Lower lobe of right lung (tissue), 2 donors: Measurements from ENCODE around the gene ARMH4. TPM values are rescaled to one million over a fixed set of nuclear protein-coding genes. Genes with fewer than 3 reads are reported as not detected.
A peak's percentile ranks its signal among the peaks of the same experiment; 100 is the strongest.

Experiments
- ATAC-seq, 2 donors: fragments of 200-7000 bp; cut with Tn5 transposase; one replicate each; pipeline ENCODE4 v1.9.1; 2020 to 2022; ENCODE audit warnings: mild to moderate bottlenecking in 2 of 2, moderate library complexity in 2 of 2
- DNase-seq: peaks from one replicate; pipeline ENCODE4 v3.0.0-alpha.2; 2020
- H3K27ac ChIP-seq: fragments of 200-600 bp; one replicate; pipeline ENCODE4 v1.8.0; 2022
- H3K27me3 ChIP-seq: fragments of 200-600 bp; one replicate; pipeline ENCODE4 v1.8.0; 2022; ENCODE audit warnings: low read depth
- H3K36me3 ChIP-seq: fragments of 200-600 bp; one replicate; pipeline ENCODE4 v1.8.0; 2022; ENCODE audit warnings: mild to moderate bottlenecking
- H3K4me1 ChIP-seq: fragments of 200-600 bp; one replicate; pipeline ENCODE4 v1.8.0; 2022
- H3K4me3 ChIP-seq: fragments of 200-600 bp; one replicate; pipeline ENCODE4 v1.8.0; 2022; ENCODE audit warnings: mild to moderate bottlenecking
- H3K9me3 ChIP-seq: fragments of 200-600 bp; one replicate; pipeline ENCODE4 v1.8.0; 2022
- CTCF ChIP-seq: fragments of 200-600 bp; IDR thresholded peaks from one replicate; pipeline ENCODE4 v1.8.0; 2022; ENCODE audit warnings: antibody characterized with exemption, mild to moderate bottlenecking
- intact Hi-C: fragments of 100-400 bp; cut with DNase I; formaldehyde crosslinking; loops from one replicate; pipeline ENCODE4 v1.11.0; 2022
- total RNA-seq: library from RNA; stranded (reverse); fragmentation: NEBNext Ultra II Directional; extraction: Animal tissue kit (Norgen Biotek cat#: 25700); gene quantifications from one replicate; pipeline ENCODE4 v1.2.1, GENCODE V29; 2021
- donor health status: DM: no; HTN: yes; CAD: no; lungs with severe emphysema.

Gene ARMH4
- total RNA-seq, 1 donor from 2014 or later, result 2.1 TPM

GRCh38 chr14:58078068-58078467 is 73.9 kb downstream of the ARMH4 start:
- Histone ChIP-seq H3K4me1 (no peaks in the 10 kb centered on the region), H3K9me3 (no peaks in the 10 kb centered on the region), H3K36me3 (no peaks in the 10 kb centered on the region), H3K27me3 (no peaks in the 10 kb centered on the region), H3K4me3 (no peak overlapping the region), H3K27ac (no peak overlapping the region)
- DNase-seq, result no peak
- no peak for TF ChIP-seq CTCF
- intact Hi-C loops, result loop anchor here (10.0 kb wide), 1 partner anchor 593 kb away; no protein-coding TSS in a partner anchor
- ATAC-seq, result peak in 1 of 2 donors; percentile 19

GRCh38 chr14:58077621-58078020 is 74.4 kb downstream of the ARMH4 start:
- H3K27ac ChIP-seq, result no peak overlapping the region

GRCh38 chr14:58073516-58073915 is 78.5 kb downstream of the ARMH4 start:
- Histone ChIP-seq H3K9me3 (no peaks in the 10 kb centered on the region), H3K27me3 (no peaks in the 10 kb centered on the region), H3K4me1 (peaks cover 6% of the 10 kb centered on the region), H3K27ac (no peak overlapping the region), H3K4me3 (no peak overlapping the region), H3K36me3 (no peaks in the 10 kb centered on the region)
- intact Hi-C loops, result loop anchor here (5.0 to 10.0 kb wide), 2 partner anchors 381 to 589 kb away; no protein-coding TSS in a partner anchor
- DNase-seq (no peak), ATAC-seq (no peak)
- TF ChIP-seq CTCF, result no peak

More at GRCh38 chr14:58077621-58078020, 74.4 kb downstream of the ARMH4 start:
- H3K36me3 ChIP-seq, result no peaks in the 10 kb centered on the region
- ATAC-seq (no peak), DNase-seq (no peak)
- no peaks in the 10 kb centered on the region for H3K27me3 ChIP-seq
- no peaks in the 10 kb centered on the region for H3K4me1 ChIP-seq
- intact Hi-C loops, result loop anchor here (10.0 kb wide), 1 partner anchor 593 kb away; no protein-coding TSS in a partner anchor
- H3K4me3 ChIP-seq, result no peak overlapping the region
- no peaks in the 10 kb centered on the region for H3K9me3 ChIP-seq
- TF ChIP-seq CTCF, result no peak

GRCh38 chr14:58072288-58073071 is 79.5 kb downstream of the ARMH4 start:
- no peak for DNase-seq
- H3K9me3 ChIP-seq, result no peaks in the 10 kb centered on the region
- no peaks in the 10 kb centered on the region for H3K27me3 ChIP-seq
- no peaks in the 10 kb centered on the region for H3K36me3 ChIP-seq
- H3K4me3 ChIP-seq, result no peak overlapping the region
- TF ChIP-seq CTCF, result peak; percentile 62
- intact Hi-C loops, result loop anchor here (5.0 to 10.0 kb wide), 2 partner anchors 380 to 588 kb away; no protein-coding TSS in a partner anchor
- ATAC-seq, result peak; percentile 77 to 78
- H3K4me1 ChIP-seq, result peaks cover 6% of the 10 kb centered on the region
- no peak overlapping the region for H3K27ac ChIP-seq

GRCh38 chr14:58071341-58071740 is 80.7 kb downstream of the ARMH4 start:
- Histone ChIP-seq H3K9me3 (no peaks in the 10 kb centered on the region), H3K4me1 (peaks cover 6% of the 10 kb centered on the region), H3K27me3 (no peaks in the 10 kb centered on the region), H3K36me3 (no peaks in the 10 kb centered on the region), H3K27ac (no peak overlapping the region), H3K4me3 (no peak overlapping the region)
- DNase-seq (no peak), ATAC-seq (no peak)
- no peak for TF ChIP-seq CTCF
- intact Hi-C loops, result loop anchor here (5.0 to 10.0 kb wide), 2 partner anchors 379 to 587 kb away; no protein-coding TSS in a partner anchor
